GM18519 (cell line): ENCODE data around the gene STAB2.

ENCODE experiments used
- ATAC-seq: cut with Tn5 transposase; IDR thresholded peaks from one replicate; pipeline ENCODE4 v1.9.1; 2021; ENCODE audit warnings: mild to moderate bottlenecking, moderate library complexity; ENCODE audit not compliant: unreplicated experiment, low FRiP score

The STAB2 gene

DNA sequence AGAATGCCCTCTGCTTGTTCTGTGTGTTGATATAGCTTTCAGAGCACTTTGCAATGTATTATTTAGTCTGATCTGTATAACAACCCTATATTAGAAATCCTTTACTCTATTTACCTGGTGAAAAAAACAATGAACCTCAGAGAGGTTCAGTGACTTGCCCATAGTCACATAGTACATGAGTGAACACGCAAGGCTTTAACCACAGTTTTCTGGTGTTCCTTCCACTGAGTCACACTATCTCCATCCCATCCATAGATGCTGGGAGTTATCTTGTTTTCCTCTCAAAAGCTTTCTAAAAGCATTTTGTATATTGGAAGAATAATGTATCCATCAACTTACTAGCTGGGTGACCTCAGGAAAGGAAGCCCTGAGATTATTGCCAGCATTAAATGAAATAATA is 149.5 kb downstream of the STAB2 start:
- no peak for ATAC-seq

DNA sequence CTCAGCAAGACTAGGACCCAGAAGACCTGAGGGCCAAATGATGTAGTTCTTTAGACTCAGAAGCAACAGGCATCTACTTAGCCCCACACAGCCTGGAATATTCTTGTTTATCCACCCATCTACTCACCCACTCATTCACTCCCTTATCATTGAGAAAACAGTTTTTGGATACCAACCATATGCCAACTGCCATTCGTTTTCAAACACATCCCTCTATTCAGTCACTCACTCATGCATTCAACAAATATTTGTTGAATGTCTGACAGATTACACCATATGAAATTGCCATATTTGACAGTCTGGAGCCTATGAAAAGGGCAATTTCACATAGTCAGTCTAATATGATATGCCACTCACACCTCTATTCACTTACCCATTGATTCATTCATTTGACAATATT is 150.8 kb downstream of the STAB2 start:
- ATAC-seq = no peak

DNA sequence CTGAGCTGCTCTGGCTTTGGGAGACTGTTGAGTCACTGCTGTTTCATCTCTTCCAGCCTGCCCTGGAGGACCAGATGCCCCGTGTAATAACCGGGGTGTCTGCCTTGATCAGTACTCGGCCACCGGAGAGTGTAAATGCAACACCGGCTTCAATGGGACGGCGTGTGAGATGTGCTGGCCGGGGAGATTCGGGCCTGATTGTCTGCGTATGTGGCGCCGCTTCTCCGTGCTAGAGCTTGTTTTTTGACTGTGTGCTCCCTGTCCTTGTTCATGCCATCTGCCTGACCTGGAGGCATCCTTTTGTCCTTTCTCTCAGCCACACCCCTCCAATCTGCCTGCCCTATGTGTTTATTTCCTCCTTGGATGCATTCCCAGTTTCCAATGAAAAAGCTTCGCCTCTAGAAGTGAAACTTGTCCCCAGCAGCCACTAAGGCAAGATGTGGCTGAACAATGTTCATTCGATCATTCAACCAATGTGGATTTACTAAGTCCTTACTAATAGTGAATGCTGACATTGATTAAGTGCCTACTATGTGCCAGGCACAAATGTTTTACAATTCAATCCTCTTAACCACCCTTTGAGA is 155.4 kb downstream of the STAB2 start:
- no peak for ATAC-seq

DNA sequence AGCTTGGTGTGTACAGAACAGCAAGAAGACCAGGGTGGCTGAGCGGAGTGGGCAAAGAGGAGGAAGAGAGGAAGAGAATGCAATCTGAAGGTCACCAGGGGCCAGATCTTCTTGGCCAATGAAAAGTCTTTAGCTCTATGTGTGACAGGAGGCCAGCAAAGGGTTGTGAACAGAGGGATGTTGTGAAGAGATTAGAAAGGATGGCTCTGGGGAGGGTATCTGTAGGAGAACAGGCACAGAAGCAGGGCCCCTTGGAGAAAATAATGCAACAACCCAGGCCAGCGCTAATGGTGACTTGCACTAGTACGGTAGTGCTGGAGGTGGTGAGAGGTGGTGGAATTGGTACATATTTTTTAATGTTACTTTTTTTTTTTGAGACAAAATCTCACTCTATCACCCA is 156.7 kb downstream of the STAB2 start:
- no peak for ATAC-seq

DNA sequence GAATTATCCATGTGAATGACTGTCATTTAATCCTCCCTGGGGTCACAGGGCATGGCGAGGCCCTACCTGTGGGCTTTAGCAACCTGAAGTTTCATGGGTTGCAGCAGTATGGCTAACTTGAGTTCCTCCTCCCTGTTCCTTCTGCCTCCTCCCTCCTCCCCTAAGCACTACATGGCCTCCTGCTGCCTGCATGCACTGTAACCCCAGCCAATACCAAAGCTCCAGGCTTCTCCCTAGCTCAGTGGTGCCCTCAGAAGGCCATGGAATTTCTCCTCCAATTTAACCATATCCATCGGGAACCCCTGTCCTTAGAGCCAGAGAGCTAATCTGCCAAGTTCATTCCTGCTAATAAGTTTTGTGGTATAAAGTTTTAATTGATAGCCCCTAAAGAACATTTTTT is 158.9 kb downstream of the STAB2 start:
- no peak for ATAC-seq

- ATAC-seq = no peak
These were observed 160.9 kb downstream of the STAB2 start for GRCh38 chr12:103748002-103748401.

DNA sequence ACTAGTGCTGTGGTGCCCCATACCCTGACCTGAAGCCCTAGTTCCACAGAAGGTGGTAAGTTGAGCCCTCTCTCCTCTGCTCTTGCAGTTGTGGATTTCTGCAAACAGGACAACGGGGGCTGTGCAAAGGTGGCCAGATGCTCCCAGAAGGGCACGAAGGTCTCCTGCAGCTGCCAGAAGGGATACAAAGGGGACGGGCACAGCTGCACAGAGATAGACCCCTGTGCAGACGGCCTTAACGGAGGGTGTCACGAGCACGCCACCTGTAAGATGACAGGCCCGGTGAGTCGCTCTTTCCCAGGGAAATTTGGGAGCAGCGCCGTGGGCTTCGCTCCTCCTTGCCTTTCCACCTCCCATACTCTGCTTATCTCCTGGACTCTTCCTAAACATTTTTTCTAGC is 161.8 kb downstream of the STAB2 start:
- ATAC-seq = no peak

DNA sequence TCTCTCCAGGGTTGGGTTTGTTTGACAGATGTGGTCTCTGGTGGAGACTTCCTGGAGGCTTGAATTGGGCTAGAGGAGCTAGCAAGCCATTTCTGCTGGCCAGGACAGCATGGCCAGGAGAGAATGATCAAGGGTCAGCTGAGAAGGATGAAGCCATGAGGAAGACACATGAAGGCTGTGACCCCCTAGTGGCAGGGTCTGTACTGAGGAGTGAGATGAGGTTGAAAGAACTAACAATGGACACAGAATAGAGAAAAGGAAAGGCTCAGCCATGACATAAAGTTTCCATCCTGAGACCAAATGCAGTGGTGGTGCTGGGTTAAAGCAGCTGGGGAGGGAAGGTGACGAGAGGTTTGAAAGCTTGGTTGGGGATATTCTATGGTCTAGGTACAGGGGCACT is 164.1 kb downstream of the STAB2 start:
- no peak for ATAC-seq

DNA sequence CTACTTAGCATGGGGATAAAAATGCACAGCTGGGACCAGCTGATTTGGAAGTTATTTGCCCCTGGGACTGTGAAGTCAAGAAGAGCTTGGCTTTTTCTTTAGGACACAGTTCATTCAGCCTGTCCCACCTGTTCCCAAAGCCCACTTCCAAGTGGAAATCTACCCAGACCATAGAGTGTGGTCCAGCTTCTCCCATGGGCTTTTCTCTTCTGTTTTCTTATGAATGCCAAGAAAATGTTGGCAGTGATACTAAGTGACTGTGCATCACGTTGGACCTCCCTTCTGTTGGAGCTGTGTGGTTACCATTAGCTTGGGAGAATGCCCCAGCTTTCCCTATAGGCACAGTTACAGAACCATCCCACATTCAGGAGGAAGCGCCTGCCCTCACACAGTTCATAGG is 164.5 kb downstream of the STAB2 start:
- ATAC-seq = no peak

DNA sequence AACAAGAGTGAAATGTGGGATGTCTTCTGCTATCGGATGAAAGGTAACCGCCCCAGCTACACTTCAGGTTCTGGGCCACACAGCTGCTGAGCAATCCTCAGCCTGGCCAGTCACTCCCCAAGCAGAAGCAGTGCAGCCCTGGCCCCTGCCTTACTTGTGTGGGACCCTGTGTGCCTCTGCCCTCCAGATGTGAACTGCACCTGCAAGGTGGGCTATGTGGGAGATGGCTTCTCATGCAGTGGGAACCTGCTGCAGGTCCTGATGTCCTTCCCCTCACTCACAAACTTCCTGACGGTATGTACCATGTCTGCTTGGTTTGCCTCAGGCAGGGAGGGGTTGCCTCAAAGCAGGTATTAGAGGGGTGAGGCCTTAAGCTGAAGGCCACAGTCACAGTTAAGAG is 168.4 kb downstream of the STAB2 start:
- ATAC-seq = no peak

- no peak for ATAC-seq
These were observed 169.4 kb downstream of the STAB2 start for GRCh38 chr12:103756443-103756842.

DNA sequence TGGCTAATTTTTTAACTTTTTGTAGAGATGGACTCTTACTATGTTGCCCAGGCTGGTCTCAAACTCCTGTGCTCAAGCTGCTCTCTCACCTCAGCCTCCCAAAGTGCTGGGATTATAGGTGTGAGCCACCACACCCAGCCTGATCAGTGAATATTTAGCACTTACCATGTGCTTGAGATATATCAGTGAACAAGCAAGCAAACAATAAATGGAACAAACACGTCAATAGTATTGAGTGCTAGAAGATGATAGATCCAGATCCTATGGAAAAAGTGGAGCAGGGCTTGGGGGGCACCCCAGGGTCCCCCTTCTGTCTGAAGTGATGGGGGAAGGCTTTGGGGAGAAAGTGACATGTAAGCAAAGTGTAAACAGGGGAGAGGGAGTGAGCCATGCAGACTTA is 170.2 kb downstream of the STAB2 start:
- ATAC-seq = no peak

DNA sequence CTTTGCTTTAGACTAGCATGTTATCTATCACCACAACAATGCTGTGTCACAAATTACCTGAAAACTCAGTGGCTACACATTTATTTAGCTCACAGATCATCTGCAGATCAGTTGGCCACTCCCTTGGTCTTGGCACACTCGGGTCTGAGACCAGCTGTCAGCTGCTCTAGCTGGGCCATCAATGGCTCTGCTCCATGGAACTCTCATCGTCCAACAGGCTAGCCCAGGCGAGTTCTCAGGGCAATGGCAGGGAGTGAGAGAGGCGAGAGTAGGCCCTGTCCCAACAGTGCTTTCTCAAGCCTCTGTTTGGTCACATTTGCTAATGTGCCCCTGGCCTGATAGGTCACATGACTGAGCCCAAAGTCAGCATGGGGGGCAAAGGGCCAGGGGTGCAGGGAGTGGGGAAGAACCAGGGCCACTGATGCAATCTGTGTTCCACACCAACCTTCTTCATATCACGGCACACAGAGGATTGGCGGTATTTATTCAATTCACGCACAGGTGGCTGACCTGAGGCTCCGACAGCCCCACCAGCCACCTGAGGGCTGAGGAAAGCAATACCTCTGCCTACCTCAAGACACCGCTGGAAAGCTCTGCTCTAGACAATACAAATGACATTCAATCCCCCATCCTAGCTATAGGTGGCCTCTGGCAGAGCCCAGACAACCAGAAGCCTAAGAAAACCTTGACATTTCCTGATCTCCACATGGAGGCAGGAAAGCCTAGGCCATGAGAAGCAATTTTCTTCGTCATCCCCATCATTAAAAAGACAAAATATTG is 171.4 kb downstream of the STAB2 start:
- ATAC-seq = no peak

DNA sequence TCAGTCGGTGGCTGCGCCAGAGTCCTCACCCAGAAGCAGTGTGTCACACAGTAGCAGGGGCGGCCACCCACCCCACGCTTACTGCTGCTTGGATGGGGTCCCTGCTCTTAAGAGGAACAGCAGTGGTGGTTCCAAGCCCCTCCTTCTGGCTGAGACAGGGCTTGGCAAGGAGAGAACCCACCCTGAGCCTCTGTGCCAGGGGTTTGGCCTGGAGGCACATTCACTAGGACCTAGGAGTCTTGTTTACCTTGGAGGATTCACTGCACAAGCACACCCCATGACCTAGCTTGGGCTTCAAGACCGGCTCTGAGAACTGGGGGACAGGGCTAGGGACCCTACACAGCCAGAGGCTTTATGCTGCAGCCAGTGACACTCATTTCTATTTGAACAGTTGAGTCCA is 175.4 kb downstream of the STAB2 start:
- no peak for ATAC-seq

DNA sequence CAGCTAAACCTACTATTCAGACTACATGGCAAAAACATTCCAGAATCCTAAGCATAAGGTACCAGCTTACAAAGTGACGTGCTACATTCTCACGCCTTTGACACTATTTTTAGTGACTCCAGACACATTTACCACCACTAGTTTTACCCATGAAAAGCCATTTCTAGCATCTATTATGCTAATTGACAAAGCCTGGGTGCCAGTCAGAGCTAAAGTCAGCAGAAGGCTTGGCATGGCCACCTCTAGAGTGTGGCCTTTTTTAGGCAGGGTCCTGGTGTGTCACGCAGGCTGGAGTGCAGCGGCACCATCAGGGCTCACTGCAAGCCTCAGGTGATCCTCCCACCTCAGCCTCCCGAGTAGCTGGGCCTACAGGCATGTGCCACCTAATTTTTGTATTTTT is 178.2 kb downstream of the STAB2 start:
- no peak for ATAC-seq

GRCh38 chr12:103766028-103766427 is 179.0 kb downstream of the STAB2 start:
- no peak for ATAC-seq

DNA sequence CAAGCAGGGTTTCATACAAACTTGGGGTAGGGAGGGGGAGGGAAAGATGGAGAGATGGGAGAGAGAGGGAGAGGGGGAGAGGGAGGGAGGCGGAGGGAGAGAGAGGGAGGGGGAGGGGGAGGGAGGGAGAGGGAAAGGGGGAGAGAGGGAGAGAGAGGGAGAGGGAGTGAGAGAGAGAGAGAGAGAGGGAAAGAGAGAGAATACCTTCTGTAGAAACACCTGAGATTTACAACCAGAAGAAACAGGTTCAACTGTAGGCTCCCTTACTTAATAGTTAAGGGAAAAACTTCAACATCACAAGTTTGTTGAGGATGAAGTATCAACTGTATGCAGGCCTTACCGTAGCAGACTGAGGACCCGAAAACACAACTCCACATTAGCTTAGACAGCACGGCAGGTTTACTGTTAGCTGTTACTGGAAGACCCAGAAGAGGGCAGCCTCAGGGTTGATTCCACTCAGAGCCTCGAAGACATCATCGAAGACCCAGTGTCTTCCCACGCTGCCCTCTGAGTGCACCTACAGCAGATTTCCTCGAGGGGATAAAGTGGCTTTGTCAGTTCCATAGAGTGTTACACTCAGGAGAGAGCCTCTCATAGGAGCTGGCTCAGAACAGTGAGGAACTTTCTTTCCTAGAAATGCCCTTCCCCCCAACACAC is 181.5 kb downstream of the STAB2 start:
- no peak for ATAC-seq

GRCh38 chr12:103769240-103769945 is 182.3 kb downstream of the STAB2 start:
- no peak for ATAC-seq

DNA sequence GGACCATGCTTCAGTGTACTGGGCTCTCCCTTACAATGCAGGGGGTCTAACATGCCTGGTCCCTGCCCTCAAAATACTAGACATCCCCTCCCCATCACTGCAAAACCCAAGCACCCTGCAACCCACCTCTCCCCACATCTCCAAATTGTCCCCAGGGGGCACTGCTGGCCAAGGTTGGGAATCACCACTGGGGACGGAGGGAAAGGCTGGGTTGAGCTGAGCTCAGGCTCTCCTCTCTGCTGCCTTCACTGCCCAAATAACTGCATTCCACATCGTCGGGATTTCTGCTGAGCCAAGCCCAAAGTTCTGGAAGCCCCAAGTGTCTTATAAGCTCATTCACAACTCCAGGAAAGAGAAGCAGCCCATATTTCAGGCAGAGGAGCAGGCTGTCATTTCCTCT is 184.4 kb downstream of the STAB2 start:
- ATAC-seq = no peak

DNA sequence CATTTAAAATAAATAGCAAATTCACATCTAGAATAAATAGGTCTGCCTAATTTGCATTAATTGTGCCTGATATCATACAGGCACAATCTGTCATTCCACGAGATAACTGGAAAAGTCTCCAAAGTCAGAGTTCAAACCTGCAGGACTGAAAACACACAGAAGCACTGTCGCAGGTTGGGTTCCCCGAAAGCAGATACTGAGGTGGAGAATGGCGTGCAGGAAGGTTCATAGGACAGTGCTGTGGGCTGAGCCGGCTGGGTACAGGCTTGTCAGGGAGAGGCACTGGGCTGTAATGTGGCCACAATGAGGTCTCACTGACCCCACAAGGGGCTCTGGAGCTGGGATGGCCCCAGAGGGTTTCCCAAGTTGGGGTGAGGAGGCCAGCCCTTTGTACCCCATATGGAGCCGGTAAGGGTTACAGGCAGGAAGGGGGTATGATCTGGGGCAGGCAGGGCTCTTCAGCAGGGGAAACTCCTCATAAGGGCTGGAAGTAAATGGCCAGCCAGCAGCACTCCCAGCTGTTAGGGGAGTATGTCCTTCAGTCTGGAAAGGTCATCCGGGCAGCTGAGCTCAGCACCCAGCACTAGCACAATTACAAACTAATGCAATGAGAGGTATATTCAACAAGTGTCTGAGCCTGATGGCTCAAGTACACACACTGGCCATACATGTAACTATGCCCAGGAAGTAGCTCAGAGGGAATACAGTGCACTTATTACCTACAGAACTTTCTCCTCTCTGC is 185.5 kb downstream of the STAB2 start:
- no peak for ATAC-seq
